Esophagus squamous epithelium (tissue), 4 donors: ENCODE results near the gene CA10.

Experiments
- POLR2A ChIP-seq, 4 donors: fragments of 450-650 bp; IDR thresholded peaks; one replicate each; pipeline ENCODE4 v1.6.1; 2017; ENCODE audit warnings: antibody characterized with exemption in 4 of 4, mild to moderate bottlenecking in 4 of 4, moderate library complexity in 3 of 4
- TF ChIP-seq, protein P1 (sequence below), 6 experiments: fragments of 450-650 bp in 4 of 6; fragments of 200-600 bp in 2 of 6; sonication (generic) in 2 of 6; IDR thresholded peaks; one replicate each; pipeline ENCODE4 v1.5.1; 2016 to 2019; ENCODE audit warnings: antibody characterized with exemption in 6 of 6, mild to moderate bottlenecking in 4 of 6, moderate library complexity in 4 of 6

DNA sequence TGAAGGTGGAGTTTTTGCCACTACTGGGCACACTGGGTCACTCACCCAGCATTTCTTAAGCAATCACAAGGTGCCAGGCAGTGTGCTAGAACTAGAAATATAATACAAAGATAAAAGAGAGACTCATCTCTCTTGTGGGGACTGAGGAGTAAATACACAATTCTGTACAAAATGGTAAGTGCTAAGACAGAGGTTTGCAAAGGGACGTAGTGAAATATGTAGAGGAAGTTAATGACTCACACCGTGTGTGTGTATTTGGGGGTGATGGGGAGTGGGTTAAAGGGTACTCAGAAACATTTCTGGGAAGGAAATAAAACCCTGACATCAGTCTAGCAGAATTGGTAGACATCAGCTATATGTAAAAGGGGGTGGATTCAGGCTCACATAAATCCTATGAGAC is 389.3 kb downstream of the CA10 start:
- TF ChIP-seq, protein P1, sequence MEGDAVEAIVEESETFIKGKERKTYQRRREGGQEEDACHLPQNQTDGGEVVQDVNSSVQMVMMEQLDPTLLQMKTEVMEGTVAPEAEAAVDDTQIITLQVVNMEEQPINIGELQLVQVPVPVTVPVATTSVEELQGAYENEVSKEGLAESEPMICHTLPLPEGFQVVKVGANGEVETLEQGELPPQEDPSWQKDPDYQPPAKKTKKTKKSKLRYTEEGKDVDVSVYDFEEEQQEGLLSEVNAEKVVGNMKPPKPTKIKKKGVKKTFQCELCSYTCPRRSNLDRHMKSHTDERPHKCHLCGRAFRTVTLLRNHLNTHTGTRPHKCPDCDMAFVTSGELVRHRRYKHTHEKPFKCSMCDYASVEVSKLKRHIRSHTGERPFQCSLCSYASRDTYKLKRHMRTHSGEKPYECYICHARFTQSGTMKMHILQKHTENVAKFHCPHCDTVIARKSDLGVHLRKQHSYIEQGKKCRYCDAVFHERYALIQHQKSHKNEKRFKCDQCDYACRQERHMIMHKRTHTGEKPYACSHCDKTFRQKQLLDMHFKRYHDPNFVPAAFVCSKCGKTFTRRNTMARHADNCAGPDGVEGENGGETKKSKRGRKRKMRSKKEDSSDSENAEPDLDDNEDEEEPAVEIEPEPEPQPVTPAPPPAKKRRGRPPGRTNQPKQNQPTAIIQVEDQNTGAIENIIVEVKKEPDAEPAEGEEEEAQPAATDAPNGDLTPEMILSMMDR (IDR thresholded peaks at IDR 0.05), result no peak
- TF ChIP-seq POLR2A (IDR thresholded peaks at IDR 0.05), result no peak
